Measurements from ENCODE around the gene WFDC6. TPM values are rescaled to one million over a fixed set of nuclear protein-coding genes. Genes with fewer than 3 reads are reported as not detected.
"Not testable (repeated sequence)": the region's sequence is repeated elsewhere in the genome, so short reads cannot be mapped to it uniquely, and the experiment has no call there.

Gene WFDC6
- not detected for polyA plus RNA-seq (2013, experiment 1 of 2)
- not detected for polyA plus RNA-seq (2013, experiment 2 of 2)

DNA sequence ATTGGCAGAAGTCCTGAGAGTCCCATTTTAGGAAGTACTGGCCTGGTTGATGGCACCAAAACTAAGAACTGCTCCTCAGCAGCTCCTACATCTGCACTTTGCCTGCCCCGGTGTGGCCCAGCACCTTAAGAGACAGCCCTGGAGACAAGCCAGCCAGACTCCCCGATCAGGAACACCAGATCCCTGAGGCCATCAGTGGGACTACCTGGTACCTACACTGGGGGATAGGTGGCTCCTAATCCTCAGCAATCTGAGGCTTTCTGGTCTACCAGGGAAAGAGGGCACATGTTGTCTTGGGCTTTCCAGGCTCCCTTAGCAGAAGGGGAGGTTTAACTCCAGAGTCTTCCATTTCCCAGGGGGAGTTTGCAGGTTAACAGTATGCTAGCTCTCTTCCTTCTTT lies at the start of gene WFDC6:
TSS of gene WFDC6 (minus strand) at position 101 of the 400 bp plus-strand sequence. CDS start at position 26, 75 bp downstream.
- Histone ChIP-seq H3K4me1 (ENCODE audit: insufficient read depth, low read length) (no peaks in the 10 kb centered on the region), H3K4me3 (ENCODE audit: low read length) (no peak within 1 kb of the TSS), H3K36me3 (ENCODE audit: insufficient read depth, low read length) (no peaks in the 10 kb centered on the region), H3K9me3 (ENCODE audit: insufficient read depth, low read depth, low read length) (no peaks in the 10 kb centered on the region), H3K27ac (ENCODE audit: low read depth, low read length) (no peak within 1 kb of the TSS), H3K27me3 (ENCODE audit: insufficient read depth, low read length) (no peaks in the 10 kb centered on the region), H3K9ac (ENCODE audit: low read depth, low read length) (no peak within 1 kb of the TSS)
- WGBS = 98% methylated on average over 2 of the region's 2 CpGs

DNA sequence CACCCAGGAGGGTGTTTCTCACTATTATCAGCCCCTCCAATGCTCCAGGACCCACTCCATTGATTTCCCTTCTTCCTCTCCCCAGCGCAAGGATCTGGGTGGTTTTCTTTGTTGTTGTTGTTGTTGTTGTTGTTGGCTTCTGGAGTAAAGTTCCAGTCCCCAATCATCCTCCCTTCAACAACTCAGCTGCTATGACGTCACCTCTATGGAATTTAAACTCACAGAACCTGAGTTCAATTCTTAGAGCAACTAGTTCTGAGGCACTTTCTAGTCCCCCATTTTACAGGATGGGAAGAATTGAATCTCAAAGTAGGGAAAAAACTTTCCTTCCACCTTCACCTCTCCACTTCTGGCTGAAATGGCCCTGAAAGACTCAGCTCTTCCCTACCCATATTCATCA lies 49.5 kb upstream of the WFDC6 start:
- H3K4me3 ChIP-seq (ENCODE audit: low read length) = no peak overlapping the region
- H3K27ac ChIP-seq (ENCODE audit: low read depth, low read length) = no peak overlapping the region
- H3K9me3 ChIP-seq (ENCODE audit: insufficient read depth, low read depth, low read length) = peaks cover 3% of the 10 kb centered on the region; the same call in 1 of the 2 replicates
- H3K9ac ChIP-seq (ENCODE audit: low read depth, low read length) = no peak overlapping the region
- no peaks in the 10 kb centered on the region for H3K27me3 ChIP-seq (ENCODE audit: insufficient read depth, low read length)
- no peaks in the 10 kb centered on the region for H3K36me3 ChIP-seq (ENCODE audit: insufficient read depth, low read length)
- 67% methylated on average over 1 of the region's 2 CpGs for WGBS
- H3K4me1 ChIP-seq (ENCODE audit: insufficient read depth, low read length) = peaks cover 3% of the 10 kb centered on the region

GRCh38 chr20:45585986-45586385 lies 46.7 kb upstream of the WFDC6 start:
- not testable (repeated sequence) for H3K27me3 ChIP-seq (ENCODE audit: insufficient read depth, low read length); H3K4me3 ChIP-seq (ENCODE audit: low read length); H3K36me3 ChIP-seq (ENCODE audit: insufficient read depth, low read length); H3K27ac ChIP-seq (ENCODE audit: low read depth, low read length); H3K9ac ChIP-seq (ENCODE audit: low read depth, low read length); H3K9me3 ChIP-seq (ENCODE audit: insufficient read depth, low read depth, low read length)
- peaks cover 21% of the 10 kb centered on the region for H3K4me1 ChIP-seq (ENCODE audit: insufficient read depth, low read length)
- WGBS = 93% methylated on average over 5 of the region's 5 CpGs

- H3K27ac ChIP-seq (ENCODE audit: low read depth, low read length); H3K9ac ChIP-seq (ENCODE audit: low read depth, low read length); H3K9me3 ChIP-seq (ENCODE audit: insufficient read depth, low read depth, low read length); H3K27me3 ChIP-seq (ENCODE audit: insufficient read depth, low read length); H3K36me3 ChIP-seq (ENCODE audit: insufficient read depth, low read length); H3K4me3 ChIP-seq (ENCODE audit: low read length): not testable (repeated sequence)
- H3K4me1 ChIP-seq (ENCODE audit: insufficient read depth, low read length) = peaks cover 21% of the 10 kb centered on the region
- 68% methylated on average over 5 of the region's 5 CpGs for WGBS
Observed at GRCh38 chr20:45584294-45584693, 45.0 kb upstream of the WFDC6 start.

DNA sequence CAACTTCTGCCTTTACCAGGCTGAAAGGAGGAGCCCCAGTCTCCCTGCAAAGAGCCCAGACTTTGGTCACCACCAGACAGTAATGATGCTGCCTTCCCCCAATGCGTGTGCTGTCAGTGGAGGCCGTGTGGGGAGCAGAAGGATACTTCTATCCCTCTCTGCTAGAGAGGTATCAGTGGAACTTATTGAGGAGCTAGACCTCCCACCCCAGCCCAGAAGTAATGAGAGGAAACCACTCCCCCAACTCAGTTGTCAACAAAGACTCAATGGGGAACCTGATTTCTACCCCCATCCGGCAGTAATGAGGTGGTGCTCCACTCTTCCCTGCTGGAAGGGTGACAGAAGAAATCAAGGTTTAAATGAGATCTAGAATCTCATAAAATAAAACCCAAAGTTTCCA lies 44.2 kb upstream of the WFDC6 start:
- no peak overlapping the region for H3K27ac ChIP-seq (ENCODE audit: low read depth, low read length)
- H3K4me3 ChIP-seq (ENCODE audit: low read length) = no peak overlapping the region
- no peaks in the 10 kb centered on the region for H3K36me3 ChIP-seq (ENCODE audit: insufficient read depth, low read length)
- WGBS = 27% methylated on average over 1 of the region's 3 CpGs
- H3K4me1 ChIP-seq (ENCODE audit: insufficient read depth, low read length) = peaks cover 23% of the 10 kb centered on the region
- H3K9ac ChIP-seq (ENCODE audit: low read depth, low read length) = no peak overlapping the region
- no peaks in the 10 kb centered on the region for H3K9me3 ChIP-seq (ENCODE audit: insufficient read depth, low read depth, low read length)
- no peaks in the 10 kb centered on the region for H3K27me3 ChIP-seq (ENCODE audit: insufficient read depth, low read length)

DNA sequence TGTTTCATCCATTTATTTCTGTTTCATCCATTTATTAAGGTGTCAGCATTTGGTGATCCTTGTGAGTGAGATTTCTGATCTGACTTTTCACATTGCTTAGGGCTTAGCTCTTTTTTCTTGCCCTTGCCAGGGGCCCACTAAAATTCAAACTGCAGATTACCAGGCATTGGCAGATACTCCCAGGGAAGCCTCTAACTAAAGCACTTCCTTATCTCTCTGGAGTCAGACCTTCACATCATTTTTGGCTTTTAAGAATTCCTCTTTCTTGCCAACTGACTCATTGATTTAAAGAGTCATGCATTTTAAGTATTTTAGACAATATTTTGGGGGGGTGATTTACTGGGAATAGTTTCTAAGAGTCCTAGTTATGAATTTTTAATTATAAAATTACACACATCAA lies 42.4 kb upstream of the WFDC6 start:
- no peak overlapping the region for H3K9ac ChIP-seq (ENCODE audit: low read depth, low read length)
- H3K36me3 ChIP-seq (ENCODE audit: insufficient read depth, low read length) = no peaks in the 10 kb centered on the region
- H3K4me1 ChIP-seq (ENCODE audit: insufficient read depth, low read length) = peaks cover 29% of the 10 kb centered on the region
- no peaks in the 10 kb centered on the region for H3K9me3 ChIP-seq (ENCODE audit: insufficient read depth, low read depth, low read length)
- no peaks in the 10 kb centered on the region for H3K27me3 ChIP-seq (ENCODE audit: insufficient read depth, low read length)
- H3K27ac ChIP-seq (ENCODE audit: low read depth, low read length) = no peak overlapping the region
- H3K4me3 ChIP-seq (ENCODE audit: low read length) = no peak overlapping the region

- Histone ChIP-seq H3K27me3 (ENCODE audit: insufficient read depth, low read length) (no peaks in the 10 kb centered on the region), H3K9ac (ENCODE audit: low read depth, low read length) (peak within 1 kb of the TSS; percentile 19; the same call in 1 of the 2 replicates), H3K9me3 (ENCODE audit: insufficient read depth, low read depth, low read length) (no peaks in the 10 kb centered on the region), H3K27ac (ENCODE audit: low read depth, low read length) (peak within 1 kb of the TSS; percentile 50; the same call in 1 of the 2 replicates), H3K4me1 (ENCODE audit: insufficient read depth, low read length) (peaks cover 35% of the 10 kb centered on the region), H3K4me3 (ENCODE audit: low read length) (no peak within 1 kb of the TSS), H3K36me3 (ENCODE audit: insufficient read depth, low read length) (no peaks in the 10 kb centered on the region)
- WGBS = 92% methylated on average over 4 of the region's 4 CpGs
Observed at GRCh38 chr20:45579184-45579583, 39.9 kb upstream of the WFDC6 start, which contains the start of gene WFDC8. TSS of gene WFDC8 (minus strand) at chr20:45579284. CDS start at chr20:45579247, 37 bp downstream.

DNA sequence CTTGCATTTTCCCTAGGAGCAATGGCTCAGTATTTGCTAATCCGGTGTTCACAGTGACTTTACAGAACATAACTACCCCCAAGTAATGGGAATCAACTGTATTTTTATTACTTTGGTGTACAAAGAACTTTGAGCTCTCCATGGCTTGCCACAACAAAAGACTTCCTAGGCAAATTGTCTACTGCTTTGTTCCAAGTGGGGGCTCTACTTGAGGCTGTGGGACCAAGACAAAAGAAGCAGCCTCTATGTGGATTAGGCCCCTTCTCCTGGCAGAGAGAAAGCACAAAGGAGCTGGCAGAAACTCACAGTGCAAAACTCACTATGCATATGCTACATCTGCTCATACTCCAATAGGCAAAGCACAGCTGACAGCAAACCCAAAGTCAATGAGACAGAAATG lies 38.9 kb upstream of the WFDC6 start:
- Histone ChIP-seq H3K4me1 (ENCODE audit: insufficient read depth, low read length) (peaks cover 26% of the 10 kb centered on the region), H3K4me3 (ENCODE audit: low read length) (no peak overlapping the region), H3K27me3 (ENCODE audit: insufficient read depth, low read length) (no peaks in the 10 kb centered on the region), H3K9ac (ENCODE audit: low read depth, low read length) (peak overlapping the region; percentile 19; the same call in 1 of the 2 replicates), H3K9me3 (ENCODE audit: insufficient read depth, low read depth, low read length) (no peaks in the 10 kb centered on the region), H3K36me3 (ENCODE audit: insufficient read depth, low read length) (no peaks in the 10 kb centered on the region), H3K27ac (ENCODE audit: low read depth, low read length) (peak overlapping the region; percentile 50; the same call in 1 of the 2 replicates)
- 80% methylated on average over 1 of the region's 1 CpG for WGBS

DNA sequence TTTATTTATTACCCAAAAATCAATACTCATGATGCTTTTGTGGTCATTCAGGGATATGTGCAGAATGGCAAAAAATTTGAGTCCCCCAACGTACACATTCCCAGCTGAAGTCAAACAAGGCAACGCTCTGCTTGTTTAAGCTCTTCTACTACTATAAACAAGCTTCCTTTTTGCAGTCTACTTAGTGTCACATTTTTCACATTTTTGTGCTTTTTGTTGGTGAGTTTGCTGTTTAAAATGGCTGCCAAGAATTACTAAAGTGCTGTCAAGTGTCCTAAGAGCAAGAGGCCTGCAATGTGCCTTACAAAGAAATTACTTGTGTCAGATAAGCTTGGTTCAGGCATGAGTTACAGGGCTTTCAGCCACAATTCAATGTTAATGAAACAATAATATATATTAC lies 37.7 kb upstream of the WFDC6 start:
- H3K36me3 ChIP-seq (ENCODE audit: insufficient read depth, low read length) = no peaks in the 10 kb centered on the region
- no peak overlapping the region for H3K4me3 ChIP-seq (ENCODE audit: low read length)
- no peaks in the 10 kb centered on the region for H3K27me3 ChIP-seq (ENCODE audit: insufficient read depth, low read length)
- WGBS = 93% methylated on average over 2 of the region's 2 CpGs
- H3K9me3 ChIP-seq (ENCODE audit: insufficient read depth, low read depth, low read length) = no peaks in the 10 kb centered on the region
- no peak overlapping the region for H3K9ac ChIP-seq (ENCODE audit: low read depth, low read length)
- H3K4me1 ChIP-seq (ENCODE audit: insufficient read depth, low read length) = peaks cover 14% of the 10 kb centered on the region; the same call in 1 of the 2 replicates
- no peak overlapping the region for H3K27ac ChIP-seq (ENCODE audit: low read depth, low read length)

- H3K4me1 ChIP-seq (ENCODE audit: insufficient read depth, low read length) = 0 out of 2 replicates have a peak, but pooled peaks cover 14% of the 10 kb centered on the region
- 90% methylated on average over 2 of the region's 3 CpGs for WGBS
- H3K27me3 ChIP-seq (ENCODE audit: insufficient read depth, low read length) = no peaks in the 10 kb centered on the region
- no peak overlapping the region for H3K27ac ChIP-seq (ENCODE audit: low read depth, low read length)
- H3K4me3 ChIP-seq (ENCODE audit: low read length) = no peak overlapping the region
- no peaks in the 10 kb centered on the region for H3K9me3 ChIP-seq (ENCODE audit: insufficient read depth, low read depth, low read length)
- no peak overlapping the region for H3K9ac ChIP-seq (ENCODE audit: low read depth, low read length)
- no peaks in the 10 kb centered on the region for H3K36me3 ChIP-seq (ENCODE audit: insufficient read depth, low read length)
Observed at GRCh38 chr20:45575931-45576330, 36.6 kb upstream of the WFDC6 start.

DNA sequence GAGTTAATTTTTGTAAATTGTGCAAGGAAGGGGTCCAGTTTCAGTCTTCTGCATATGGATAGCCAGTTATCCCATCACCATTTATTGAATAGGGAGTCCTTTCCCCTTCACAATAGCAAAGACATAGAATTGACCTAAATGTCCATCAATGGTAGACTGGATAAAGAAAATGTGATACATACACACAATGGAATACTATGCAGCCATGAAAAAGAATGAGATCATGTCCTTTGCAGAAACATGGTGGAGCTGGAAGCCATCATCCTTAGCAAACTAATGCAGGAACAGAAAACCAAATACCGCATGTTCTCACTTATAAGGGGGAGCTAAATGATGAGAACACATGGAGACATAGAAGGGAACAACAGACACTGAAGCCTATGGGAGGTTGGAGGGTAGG lies 30.4 kb upstream of the WFDC6 start:
- H3K4me3 ChIP-seq (ENCODE audit: low read length); H3K4me1 ChIP-seq (ENCODE audit: insufficient read depth, low read length); H3K36me3 ChIP-seq (ENCODE audit: insufficient read depth, low read length); H3K9me3 ChIP-seq (ENCODE audit: insufficient read depth, low read depth, low read length); H3K9ac ChIP-seq (ENCODE audit: low read depth, low read length); H3K27ac ChIP-seq (ENCODE audit: low read depth, low read length); H3K27me3 ChIP-seq (ENCODE audit: insufficient read depth, low read length): not testable (repeated sequence)
- 88% methylated on average over 1 of the region's 1 CpG for WGBS

DNA sequence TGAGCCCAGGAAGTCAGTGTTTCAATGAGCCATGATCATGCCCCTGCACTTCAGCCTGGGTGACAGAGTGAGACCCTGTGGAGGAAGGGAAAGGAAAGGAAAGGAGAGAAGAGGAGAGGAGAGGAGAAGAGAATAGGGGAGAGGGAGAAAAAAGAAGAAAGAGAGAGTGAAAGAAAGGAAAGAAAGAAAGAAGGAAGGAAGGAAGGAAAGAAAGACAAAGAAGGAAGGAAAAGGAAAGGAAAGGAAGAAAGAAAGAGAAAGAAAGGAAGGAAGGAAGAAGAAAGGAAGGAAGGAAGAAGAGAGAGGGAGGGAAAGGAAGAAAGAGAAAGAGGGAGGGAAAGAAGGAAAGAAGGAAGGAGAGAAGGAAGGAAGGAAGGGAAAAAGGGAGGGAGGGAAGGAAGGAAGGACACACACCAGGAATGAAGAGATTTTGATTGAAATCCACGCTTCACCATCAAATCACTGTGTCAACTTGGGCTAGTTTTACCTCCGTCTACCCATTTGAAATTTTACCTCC lies 25.5 kb upstream of the WFDC6 start:
- H3K9me3 ChIP-seq (ENCODE audit: insufficient read depth, low read depth, low read length) = no peaks in the 10 kb centered on the region
- H3K36me3 ChIP-seq (ENCODE audit: insufficient read depth, low read length) = no peaks in the 10 kb centered on the region
- H3K9ac ChIP-seq (ENCODE audit: low read depth, low read length) = no peak overlapping the region
- no peak overlapping the region for H3K27ac ChIP-seq (ENCODE audit: low read depth, low read length)
- no peak overlapping the region for H3K4me3 ChIP-seq (ENCODE audit: low read length)
- H3K27me3 ChIP-seq (ENCODE audit: insufficient read depth, low read length) = no peaks in the 10 kb centered on the region
- H3K4me1 ChIP-seq (ENCODE audit: insufficient read depth, low read length) = no peaks in the 10 kb centered on the region
- WGBS = 100% methylated on average over 1 of the region's 2 CpGs

All from HUES64 (cell line).